ENCODE measurements around the gene PCDH19. TPM values are rescaled to one million over a fixed set of nuclear protein-coding genes. Genes with fewer than 3 reads are reported as not detected.

PCDH19 gene
- total RNA-seq, 4 donors from 2014 or later: 2.0 to 5.2 (median 3.4) TPM

DNA sequence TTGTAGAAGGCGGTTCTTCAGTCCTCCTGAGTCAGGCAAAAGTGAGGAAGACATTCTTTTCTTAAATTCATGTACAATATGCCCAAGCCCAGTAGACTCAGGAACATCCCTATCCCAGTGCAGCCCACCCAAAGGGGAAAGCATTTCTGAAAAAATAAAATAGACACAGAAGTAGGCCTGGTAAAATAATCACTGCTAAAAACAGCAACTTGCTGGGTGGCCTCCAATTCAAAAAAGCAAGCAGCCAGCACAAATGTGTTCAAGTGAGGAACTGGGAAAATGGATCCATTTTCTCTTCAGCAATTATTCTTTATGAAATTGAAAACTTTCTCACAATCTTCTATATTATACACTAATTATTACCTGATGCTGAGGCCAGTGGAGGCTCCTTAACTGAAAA, 165.4 kb downstream of the PCDH19 start:
- TF ChIP-seq, protein P1, sequence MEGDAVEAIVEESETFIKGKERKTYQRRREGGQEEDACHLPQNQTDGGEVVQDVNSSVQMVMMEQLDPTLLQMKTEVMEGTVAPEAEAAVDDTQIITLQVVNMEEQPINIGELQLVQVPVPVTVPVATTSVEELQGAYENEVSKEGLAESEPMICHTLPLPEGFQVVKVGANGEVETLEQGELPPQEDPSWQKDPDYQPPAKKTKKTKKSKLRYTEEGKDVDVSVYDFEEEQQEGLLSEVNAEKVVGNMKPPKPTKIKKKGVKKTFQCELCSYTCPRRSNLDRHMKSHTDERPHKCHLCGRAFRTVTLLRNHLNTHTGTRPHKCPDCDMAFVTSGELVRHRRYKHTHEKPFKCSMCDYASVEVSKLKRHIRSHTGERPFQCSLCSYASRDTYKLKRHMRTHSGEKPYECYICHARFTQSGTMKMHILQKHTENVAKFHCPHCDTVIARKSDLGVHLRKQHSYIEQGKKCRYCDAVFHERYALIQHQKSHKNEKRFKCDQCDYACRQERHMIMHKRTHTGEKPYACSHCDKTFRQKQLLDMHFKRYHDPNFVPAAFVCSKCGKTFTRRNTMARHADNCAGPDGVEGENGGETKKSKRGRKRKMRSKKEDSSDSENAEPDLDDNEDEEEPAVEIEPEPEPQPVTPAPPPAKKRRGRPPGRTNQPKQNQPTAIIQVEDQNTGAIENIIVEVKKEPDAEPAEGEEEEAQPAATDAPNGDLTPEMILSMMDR (IDR thresholded peaks at IDR 0.05): no peak
- TF ChIP-seq POLR2A (IDR thresholded peaks at IDR 0.05): no peak
- Histone ChIP-seq H3K4me3 (no peak overlapping the region), H3K9me3 (no peaks in the 10 kb centered on the region), H3K27me3 (no peaks in the 10 kb centered on the region), H3K36me3 (no peaks in the 10 kb centered on the region), H3K4me1 (no peaks in the 10 kb centered on the region), H3K27ac (no peak overlapping the region)
- no peak for DNase-seq
- intact Hi-C loops (cut with DNase I; ENCODE audit: low total_unique reads): no loop called here

Other genes starting within 250 kb of the PCDH19 start
- gene TNMD, start 174.7 kb upstream of the PCDH19 start, total RNA-seq: 1 to 10 TPM in 1 of 4 donors, not detected in 3; 1.7 TPM
- 10 to 100 TPM; 22.3 to 74.8 (median 27.5) TPM for gene TSPAN6, start 226.5 kb upstream of the PCDH19 start, total RNA-seq
- 10 to 100 TPM in 2 of 4 donors, 1 to 10 TPM in 2; 7.4 to 23.8 (median 15.1) TPM for gene SRPX2, start 233.9 kb upstream of the PCDH19 start, total RNA-seq

Measured in uterus (tissue), 4 donors.